ENCODE results near the gene SLC49A4. TPM values are rescaled to one million over a fixed set of nuclear protein-coding genes. Genes with fewer than 3 reads are reported as not detected.

The SLC49A4 gene
- total RNA-seq, 1 experiment from 2014 or later, result 29.6 TPM

GRCh38 chr3:122782804-122783203 lies 12.1 kb upstream of the SLC49A4 start:
- Histone ChIP-seq H3K79me2 (ENCODE audit: low read length) (peaks cover 3% of the 10 kb centered on the region; the same call in 1 of the 2 replicates), H3K4me3 (ENCODE audit: low read length) (no peak overlapping the region), H4K20me1 (ENCODE audit: low read length) (no peaks in the 10 kb centered on the region), H3K9me2 (replicated peaks; ENCODE audit: low read length) (no peaks in the 10 kb centered on the region), H3K9ac (ENCODE audit: low read length) (no peak overlapping the region), H3F3A (ENCODE audit: low read length, unreplicated experiment) (no peaks in the 10 kb centered on the region), H3K4me2 (ENCODE audit: low read length) (no peak overlapping the region), H3K4me1 (ENCODE audit: insufficient read depth, low read length) (peaks cover 20% of the 10 kb centered on the region), H3K36me3 (ENCODE audit: low read depth, low read length) (no peaks in the 10 kb centered on the region), H3K27ac (ENCODE audit: low read length) (no peak overlapping the region), H3K9me3 (ENCODE audit: low read length) (no peaks in the 10 kb centered on the region), H3K27me3 (ENCODE audit: low read length) (no peaks in the 10 kb centered on the region), H2AFZ (ENCODE audit: low read length) (no peak overlapping the region)
- TF ChIP-seq EZH2 (IDR thresholded peaks at IDR 0.05; ENCODE audit: low read length, unreplicated experiment) (no peak), EZH2phosphoT487 (IDR thresholded peaks at IDR 0.05; ENCODE audit: borderline replicate concordance, low read length) (no peak)
- TF ChIP-seq, protein P1, sequence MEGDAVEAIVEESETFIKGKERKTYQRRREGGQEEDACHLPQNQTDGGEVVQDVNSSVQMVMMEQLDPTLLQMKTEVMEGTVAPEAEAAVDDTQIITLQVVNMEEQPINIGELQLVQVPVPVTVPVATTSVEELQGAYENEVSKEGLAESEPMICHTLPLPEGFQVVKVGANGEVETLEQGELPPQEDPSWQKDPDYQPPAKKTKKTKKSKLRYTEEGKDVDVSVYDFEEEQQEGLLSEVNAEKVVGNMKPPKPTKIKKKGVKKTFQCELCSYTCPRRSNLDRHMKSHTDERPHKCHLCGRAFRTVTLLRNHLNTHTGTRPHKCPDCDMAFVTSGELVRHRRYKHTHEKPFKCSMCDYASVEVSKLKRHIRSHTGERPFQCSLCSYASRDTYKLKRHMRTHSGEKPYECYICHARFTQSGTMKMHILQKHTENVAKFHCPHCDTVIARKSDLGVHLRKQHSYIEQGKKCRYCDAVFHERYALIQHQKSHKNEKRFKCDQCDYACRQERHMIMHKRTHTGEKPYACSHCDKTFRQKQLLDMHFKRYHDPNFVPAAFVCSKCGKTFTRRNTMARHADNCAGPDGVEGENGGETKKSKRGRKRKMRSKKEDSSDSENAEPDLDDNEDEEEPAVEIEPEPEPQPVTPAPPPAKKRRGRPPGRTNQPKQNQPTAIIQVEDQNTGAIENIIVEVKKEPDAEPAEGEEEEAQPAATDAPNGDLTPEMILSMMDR (conservative IDR thresholded peaks at IDR 0.05; ENCODE audit: low read depth, low read length), result no peak
- POLR2A ChIA-PET (ENCODE audit: unreplicated experiment), result no interaction called here
- no peak for ATAC-seq
- CTCF ChIA-PET, result no interaction called here
- intact Hi-C loops (cut with micrococcal nuclease), result no loop called here
- BruUV-seq (replicated peaks), result no TSS peak
- no peak for DNase-seq

DNA sequence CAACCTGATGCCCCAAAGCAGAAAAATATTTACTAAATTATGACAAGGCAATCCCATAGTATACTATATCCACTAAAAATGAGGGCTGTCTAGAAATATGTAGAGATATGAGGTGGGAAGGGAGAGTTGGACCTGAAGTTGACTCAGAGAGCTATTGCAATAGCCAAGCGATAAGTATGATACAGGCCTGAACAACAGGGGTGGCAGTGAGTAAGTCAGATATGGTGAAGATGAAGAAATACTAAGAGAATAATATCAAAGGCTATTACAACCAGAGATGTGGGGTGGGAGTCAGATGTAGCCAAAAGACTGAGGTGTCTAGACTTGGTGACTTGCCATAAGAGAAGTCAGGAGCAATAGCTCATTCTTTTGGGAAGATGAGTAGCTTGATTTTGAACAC lies 10.4 kb upstream of the SLC49A4 start:
- Histone ChIP-seq H2AFZ (ENCODE audit: low read length) (no peak overlapping the region), H4K20me1 (ENCODE audit: low read length) (no peaks in the 10 kb centered on the region), H3K9ac (ENCODE audit: low read length) (no peak overlapping the region), H3K27ac (ENCODE audit: low read length) (no peak overlapping the region), H3K79me2 (ENCODE audit: low read length) (peaks cover 7% of the 10 kb centered on the region; the same call in 1 of the 2 replicates), H3K4me3 (ENCODE audit: low read length) (no peak overlapping the region), H3K9me2 (replicated peaks; ENCODE audit: low read length) (no peaks in the 10 kb centered on the region), H3K9me3 (ENCODE audit: low read length) (no peaks in the 10 kb centered on the region), H3F3A (ENCODE audit: low read length, unreplicated experiment) (no peaks in the 10 kb centered on the region), H3K4me2 (ENCODE audit: low read length) (no peak overlapping the region), H3K27me3 (ENCODE audit: low read length) (no peaks in the 10 kb centered on the region), H3K4me1 (ENCODE audit: insufficient read depth, low read length) (peaks cover 20% of the 10 kb centered on the region), H3K36me3 (ENCODE audit: low read depth, low read length) (no peaks in the 10 kb centered on the region)
- ChIA-PET CTCF (no interaction called here), POLR2A (ENCODE audit: unreplicated experiment) (interaction anchor here (0.6 kb wide), 2 partner anchors 18 to 67 kb away, joined by 3 to 4 read pairs; no protein-coding TSS in a partner anchor)
- no peak for ATAC-seq
- DNase-seq, result peak; percentile 10
- intact Hi-C loops (cut with micrococcal nuclease), result no loop called here
- BruUV-seq (replicated peaks), result no TSS peak
- TF ChIP-seq, protein P1 (conservative IDR thresholded peaks at IDR 0.05; ENCODE audit: low read depth, low read length), result no peak
- TF ChIP-seq EZH2phosphoT487 (IDR thresholded peaks at IDR 0.05; ENCODE audit: borderline replicate concordance, low read length), result no peak
- TF ChIP-seq EZH2 (IDR thresholded peaks at IDR 0.05; ENCODE audit: low read length, unreplicated experiment), result no peak

DNA sequence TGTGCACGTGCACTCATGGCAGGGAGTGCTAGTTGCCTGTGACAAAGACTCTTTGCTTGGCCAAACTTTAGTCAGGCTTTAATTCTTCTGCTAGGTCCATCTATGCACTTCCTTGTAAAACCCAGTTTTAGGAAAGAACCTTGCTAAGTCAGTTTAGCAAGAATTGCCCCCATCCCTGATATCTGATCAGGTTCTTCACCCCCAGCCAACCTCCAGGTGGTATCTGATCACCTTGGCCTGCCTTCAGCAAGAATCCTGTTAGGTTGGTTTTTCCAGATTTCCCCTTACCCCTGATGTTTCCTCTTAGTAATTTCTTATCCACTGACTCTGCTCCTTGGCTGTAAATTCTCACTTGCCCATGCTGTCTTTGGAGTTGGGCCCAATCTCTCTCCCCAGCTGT lies 9.6 kb upstream of the SLC49A4 start:
- no peaks in the 10 kb centered on the region for H3F3A ChIP-seq (ENCODE audit: low read length, unreplicated experiment)
- no peak for ATAC-seq

More for the DNA sequence above, 9.6 kb upstream of the SLC49A4 start:
- BruUV-seq (replicated peaks), result no TSS peak
- CTCF ChIA-PET, result no interaction called here
- H3K36me3 ChIP-seq (ENCODE audit: low read depth, low read length), result no peaks in the 10 kb centered on the region
- intact Hi-C loops (cut with micrococcal nuclease), result no loop called here
- H3K27ac ChIP-seq (ENCODE audit: low read length), result no peak overlapping the region
- no peak overlapping the region for H2AFZ ChIP-seq (ENCODE audit: low read length)
- TF ChIP-seq EZH2 (IDR thresholded peaks at IDR 0.05; ENCODE audit: low read length, unreplicated experiment) (no peak), EZH2phosphoT487 (IDR thresholded peaks at IDR 0.05; ENCODE audit: borderline replicate concordance, low read length) (no peak)
- TF ChIP-seq, protein P1 (conservative IDR thresholded peaks at IDR 0.05; ENCODE audit: low read depth, low read length), result no peak
- peaks cover 7% of the 10 kb centered on the region; the same call in 1 of the 2 replicates for H3K79me2 ChIP-seq (ENCODE audit: low read length)
- no peak overlapping the region for H3K9ac ChIP-seq (ENCODE audit: low read length)
- POLR2A ChIA-PET (ENCODE audit: unreplicated experiment), result no interaction called here
- no peaks in the 10 kb centered on the region for H3K9me2 ChIP-seq (replicated peaks; ENCODE audit: low read length)
- DNase-seq, result peak; percentile 38
- H3K27me3 ChIP-seq (ENCODE audit: low read length), result no peaks in the 10 kb centered on the region
- no peak overlapping the region for H3K4me3 ChIP-seq (ENCODE audit: low read length)
- H3K4me1 ChIP-seq (ENCODE audit: insufficient read depth, low read length), result peaks cover 20% of the 10 kb centered on the region
- peak overlapping the region; percentile 20 for H3K4me2 ChIP-seq (ENCODE audit: low read length)
- H4K20me1 ChIP-seq (ENCODE audit: low read length), result no peaks in the 10 kb centered on the region
- no peaks in the 10 kb centered on the region for H3K9me3 ChIP-seq (ENCODE audit: low read length)
